Central memory CD8-positive, alpha-beta T cell (primary cell): Measurements from ENCODE around the gene CNPY2.
"Not testable (repeated sequence)": the region's sequence is repeated elsewhere in the genome, so short reads cannot be mapped to it uniquely, and the experiment has no call there.

Experiments used
- ATAC-seq: fragments of 150-1000 bp; cut with Tn5 transposase; replicated peaks from 2 replicates; pipeline ENCODE4 v1.10.0; 2022; ENCODE audit warnings: mild to moderate bottlenecking, moderate FRiP score, moderate number of reproducible peaks; ENCODE audit not compliant: poor library complexity, severe bottlenecking; ENCODE audit errors: extremely low read depth
- DNase-seq, 2 donors: peaks; one replicate each; pipeline ENCODE4 v3.0.0; 2021; ENCODE audit warnings: low spot score in 2 of 2
- H3K27ac Mint-ChIP-seq: one replicate; pipeline ENCODE4 v1.8.0; 2022; ENCODE audit warnings: low read depth, mild to moderate bottlenecking, moderate library complexity, mixed read lengths
- H3K27me3 Mint-ChIP-seq: one replicate; pipeline ENCODE4 v1.8.0; 2022; ENCODE audit warnings: mixed read lengths
- H3K36me3 Mint-ChIP-seq: one replicate; pipeline ENCODE4 v1.8.0; 2022; ENCODE audit warnings: mild to moderate bottlenecking, moderate library complexity, mixed read lengths; ENCODE audit not compliant: insufficient read depth
- H3K4me1 Mint-ChIP-seq: one replicate; pipeline ENCODE4 v1.8.0; 2022; ENCODE audit warnings: mixed read lengths
- H3K4me3 Mint-ChIP-seq: one replicate; pipeline ENCODE4 v1.8.0; 2022; ENCODE audit warnings: mild to moderate bottlenecking, moderate library complexity, mixed read lengths
- H3K9me3 Mint-ChIP-seq: one replicate; pipeline ENCODE4 v1.8.0; 2022; ENCODE audit warnings: mixed read lengths

CNPY2 gene

GRCh38 chr12:56326533-56326932 lies 10.7 kb upstream of the CNPY2 start:
- Mint-ChIP-seq H3K4me1 (no peaks in the 10 kb centered on the region), H3K27ac (no peak overlapping the region), H3K36me3 (peaks cover 31% of the 10 kb centered on the region), H3K27me3 (no peaks in the 10 kb centered on the region), H3K9me3 (no peaks in the 10 kb centered on the region), H3K4me3 (no peak overlapping the region)
- no peak for DNase-seq
- ATAC-seq = no peak

- Mint-ChIP-seq H3K36me3 (peaks cover 31% of the 10 kb centered on the region), H3K27me3 (no peaks in the 10 kb centered on the region), H3K4me1 (no peaks in the 10 kb centered on the region), H3K9me3 (no peaks in the 10 kb centered on the region), H3K4me3 (no peak overlapping the region), H3K27ac (no peak overlapping the region)
- no peak for ATAC-seq
- DNase-seq = no peak
Observed at GRCh38 chr12:56326126-56326525, 10.3 kb upstream of the CNPY2 start.

- H3K36me3 Mint-ChIP-seq = peaks cover 35% of the 10 kb centered on the region
- ATAC-seq = no peak
Observed at GRCh38 chr12:56324206-56324605, 8.4 kb upstream of the CNPY2 start.

DNA sequence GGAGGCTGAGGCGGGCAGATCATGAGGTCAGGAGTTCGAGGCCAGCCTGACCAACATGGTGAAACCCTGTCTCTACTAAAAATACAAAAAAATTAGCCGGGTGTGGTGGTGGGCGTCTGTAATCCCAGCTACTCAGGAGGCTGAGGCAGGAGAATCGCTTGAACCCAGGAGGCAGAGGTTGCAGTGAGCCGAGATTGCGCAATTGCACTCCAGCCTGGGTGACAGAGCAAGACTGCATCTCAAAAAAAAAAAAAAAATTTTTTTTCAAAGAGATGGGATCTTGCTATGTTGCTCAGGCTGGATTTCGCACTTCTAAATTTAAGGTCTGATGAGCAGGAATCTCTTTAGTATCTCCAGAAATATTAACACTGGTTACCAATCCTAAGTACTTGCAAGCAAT lies 5.8 kb upstream of the CNPY2 start:
- ATAC-seq, H3K4me1 Mint-ChIP-seq: not testable (repeated sequence)
- peaks cover 27% of the 10 kb centered on the region for H3K36me3 Mint-ChIP-seq

More at GRCh38 chr12:56324206-56324605, 8.4 kb upstream of the CNPY2 start:
- no peak for DNase-seq
- no peaks in the 10 kb centered on the region for H3K27me3 Mint-ChIP-seq
- no peak overlapping the region for H3K4me3 Mint-ChIP-seq
- no peaks in the 10 kb centered on the region for H3K4me1 Mint-ChIP-seq
- H3K9me3 Mint-ChIP-seq = no peaks in the 10 kb centered on the region
- no peak overlapping the region for H3K27ac Mint-ChIP-seq

GRCh38 chr12:56321027-56321426 lies 5.2 kb upstream of the CNPY2 start:
- no peaks in the 10 kb centered on the region for H3K27me3 Mint-ChIP-seq
- no peak for ATAC-seq
- peaks cover 27% of the 10 kb centered on the region for H3K36me3 Mint-ChIP-seq
- no peaks in the 10 kb centered on the region for H3K9me3 Mint-ChIP-seq
- no peak overlapping the region for H3K4me3 Mint-ChIP-seq
- no peak overlapping the region for H3K27ac Mint-ChIP-seq
- DNase-seq = no peak
- no peaks in the 10 kb centered on the region for H3K4me1 Mint-ChIP-seq

More for the DNA sequence above, 5.8 kb upstream of the CNPY2 start:
- not testable (repeated sequence) for H3K4me3 Mint-ChIP-seq, H3K27me3 Mint-ChIP-seq, H3K9me3 Mint-ChIP-seq, H3K27ac Mint-ChIP-seq, DNase-seq

- Mint-ChIP-seq H3K27ac (no peak overlapping the region), H3K4me3 (no peak overlapping the region), H3K27me3 (no peaks in the 10 kb centered on the region), H3K9me3 (no peaks in the 10 kb centered on the region), H3K4me1 (peaks cover 13% of the 10 kb centered on the region), H3K36me3 (peaks cover 22% of the 10 kb centered on the region)
- no peak for DNase-seq
- no peak for ATAC-seq
Observed at GRCh38 chr12:56317675-56318074, 1.9 kb upstream of the CNPY2 start.

DNA sequence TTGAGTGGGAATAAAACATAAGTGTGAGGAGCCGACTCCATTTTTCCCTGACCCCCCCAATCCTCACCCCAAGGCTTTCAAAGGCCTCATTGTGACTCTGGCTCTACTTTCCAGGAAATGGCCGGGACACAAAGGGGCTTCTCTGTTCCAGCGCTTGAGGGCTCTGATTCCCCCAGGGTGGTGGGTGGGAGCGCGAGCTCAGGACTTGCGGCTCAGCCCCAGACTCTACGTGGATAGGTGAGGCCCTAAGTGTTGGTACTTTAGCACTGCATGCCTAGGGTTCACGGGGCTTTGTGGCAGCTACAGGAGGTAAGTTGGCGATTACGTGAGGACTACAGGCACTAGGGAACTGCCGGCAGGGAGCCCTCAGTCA lies 553 bp downstream of the CNPY2 start:
- H3K4me3 Mint-ChIP-seq = peak overlapping the region; percentile 99
- DNase-seq (no peak), ATAC-seq (peak; percentile 4)
- no peaks in the 10 kb centered on the region for H3K9me3 Mint-ChIP-seq
- H3K4me1 Mint-ChIP-seq = peaks cover 13% of the 10 kb centered on the region
- peaks cover 31% of the 10 kb centered on the region for H3K36me3 Mint-ChIP-seq
- no peaks in the 10 kb centered on the region for H3K27me3 Mint-ChIP-seq
- peak overlapping the region; percentile 96 for H3K27ac Mint-ChIP-seq

GRCh38 chr12:56311003-56311402 lies 4.8 kb downstream of the CNPY2 start:
- Mint-ChIP-seq H3K27ac (no peak overlapping the region), H3K27me3 (no peaks in the 10 kb centered on the region), H3K4me3 (no peak overlapping the region), H3K9me3 (no peaks in the 10 kb centered on the region), H3K36me3 (peaks cover 38% of the 10 kb centered on the region), H3K4me1 (peaks cover 13% of the 10 kb centered on the region)
- ATAC-seq (no peak), DNase-seq (no peak)

GRCh38 chr12:56308714-56309113 lies 7.1 kb downstream of the CNPY2 start:
- Mint-ChIP-seq H3K4me1 (no peaks in the 10 kb centered on the region), H3K9me3 (no peaks in the 10 kb centered on the region), H3K27ac (no peak overlapping the region), H3K4me3 (no peak overlapping the region), H3K27me3 (no peaks in the 10 kb centered on the region), H3K36me3 (peaks cover 31% of the 10 kb centered on the region)
- ATAC-seq = no peak
- no peak for DNase-seq

GRCh38 chr12:56307221-56307965 lies 8.4 kb downstream of the CNPY2 start:
- ATAC-seq = no peak
- Mint-ChIP-seq H3K27ac (no peak overlapping the region), H3K36me3 (peaks cover 26% of the 10 kb centered on the region), H3K27me3 (no peaks in the 10 kb centered on the region), H3K4me1 (peaks cover under 1% of the 10 kb centered on the region), H3K4me3 (no peak overlapping the region), H3K9me3 (no peaks in the 10 kb centered on the region)
- DNase-seq = no peak

GRCh38 chr12:56304872-56305590 lies 10.8 kb downstream of the CNPY2 start:
- peaks cover 20% of the 10 kb centered on the region for H3K36me3 Mint-ChIP-seq
- H3K27me3 Mint-ChIP-seq = no peaks in the 10 kb centered on the region
- peaks cover 21% of the 10 kb centered on the region for H3K4me1 Mint-ChIP-seq
- DNase-seq = no peak
- H3K9me3 Mint-ChIP-seq = no peaks in the 10 kb centered on the region
- H3K27ac Mint-ChIP-seq = no peak overlapping the region
- no peak overlapping the region for H3K4me3 Mint-ChIP-seq
- ATAC-seq = no peak

DNA sequence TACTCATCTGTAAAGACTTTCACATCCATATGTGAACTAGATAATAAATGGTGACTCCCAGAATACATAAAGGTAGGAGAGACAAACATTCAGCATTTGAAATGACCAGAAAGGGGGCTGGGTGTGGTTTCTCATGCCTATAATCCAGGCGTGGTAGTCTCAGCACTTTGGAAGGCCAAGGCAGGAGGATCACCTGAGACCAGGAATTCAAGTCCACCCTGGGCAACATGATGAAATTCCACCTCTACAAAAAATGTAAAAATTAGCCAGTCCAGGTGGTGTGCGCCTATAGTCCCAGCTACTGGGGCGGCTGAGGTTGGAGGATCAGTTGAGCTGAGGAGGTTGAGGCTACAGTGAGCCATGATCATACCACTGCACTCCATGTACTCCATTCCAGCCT lies 11.5 kb downstream of the CNPY2 start:
- H3K27ac Mint-ChIP-seq = no peak overlapping the region
- H3K4me1 Mint-ChIP-seq = peaks cover 27% of the 10 kb centered on the region
- H3K9me3 Mint-ChIP-seq = no peaks in the 10 kb centered on the region
- peaks cover 16% of the 10 kb centered on the region for H3K36me3 Mint-ChIP-seq
- H3K4me3 Mint-ChIP-seq = no peak overlapping the region
- DNase-seq (no peak), ATAC-seq (no peak)
- H3K27me3 Mint-ChIP-seq = no peaks in the 10 kb centered on the region
